Mucosa of stomach (tissue), 1 donor: ENCODE results near the gene KAT6B.
"Not testable (repeated sequence)": the region's sequence is repeated elsewhere in the genome, so short reads cannot be mapped to it uniquely, and the experiment has no call there.

Experiments
- H3K27me3 ChIP-seq: one replicate; pipeline ENCODE4 v1.7.0; 2013; ENCODE audit warnings: mild to moderate bottlenecking, low read length; ENCODE audit not compliant: control insufficient read depth, insufficient read depth
- H3K36me3 ChIP-seq: one replicate; pipeline ENCODE4 v1.7.0; 2013; ENCODE audit warnings: low read length; ENCODE audit not compliant: control insufficient read depth, insufficient read depth
- H3K4me1 ChIP-seq: one replicate; pipeline ENCODE4 v1.7.0; 2013; ENCODE audit warnings: mild to moderate bottlenecking, low read length; ENCODE audit not compliant: control insufficient read depth, insufficient read depth
- H3K4me3 ChIP-seq: one replicate; pipeline ENCODE4 v1.7.0; 2013; ENCODE audit warnings: low read length
- H3K9ac ChIP-seq: one replicate; pipeline ENCODE4 v1.7.0; 2013; ENCODE audit warnings: mild to moderate bottlenecking, low read length, moderate library complexity
- H3K9me3 ChIP-seq: one replicate; pipeline ENCODE4 v1.7.0; 2013; ENCODE audit warnings: mild to moderate bottlenecking, low read length, moderate library complexity; ENCODE audit not compliant: control insufficient read depth
- donor health status: Pancreatic carcinoma.

Gene KAT6B

GRCh38 chr10:74869635-74870034, 43.2 kb downstream of the KAT6B start:
- H3K36me3 ChIP-seq: no peaks in the 10 kb centered on the region
- no peak overlapping the region for H3K4me3 ChIP-seq
- no peak overlapping the region for H3K9ac ChIP-seq
- H3K4me1 ChIP-seq: peaks cover 35% of the 10 kb centered on the region
- H3K9me3 ChIP-seq: no peaks in the 10 kb centered on the region
- H3K27me3 ChIP-seq: no peaks in the 10 kb centered on the region

DNA sequence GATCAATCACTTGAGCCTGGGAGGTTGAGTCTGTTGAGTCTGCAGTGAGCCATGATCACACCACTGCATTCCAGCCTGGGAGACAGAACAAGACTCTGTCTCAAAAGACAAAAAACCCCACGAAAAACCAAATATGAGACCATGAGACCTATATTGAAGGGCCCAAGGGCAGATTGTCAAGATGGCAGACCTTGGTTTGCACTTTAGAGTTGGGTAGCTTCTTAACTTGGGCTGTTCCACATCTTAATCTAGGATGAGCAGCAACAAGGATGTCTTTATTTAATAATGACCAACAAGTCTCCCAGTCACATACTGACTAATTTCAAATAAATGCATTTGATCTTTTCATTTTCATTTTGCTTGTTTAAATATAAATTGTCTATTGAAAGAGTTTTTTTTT, 43.8 kb downstream of the KAT6B start:
- Histone ChIP-seq H3K4me1 (peaks cover 41% of the 10 kb centered on the region), H3K9me3 (no peaks in the 10 kb centered on the region), H3K9ac (no peak overlapping the region), H3K36me3 (no peaks in the 10 kb centered on the region), H3K4me3 (no peak overlapping the region), H3K27me3 (no peaks in the 10 kb centered on the region)

GRCh38 chr10:74871595-74872382, 45.4 kb downstream of the KAT6B start:
- Histone ChIP-seq H3K27me3 (no peaks in the 10 kb centered on the region), H3K9me3 (no peaks in the 10 kb centered on the region), H3K9ac (no peak overlapping the region), H3K36me3 (no peaks in the 10 kb centered on the region), H3K4me3 (no peak overlapping the region), H3K4me1 (peaks cover 47% of the 10 kb centered on the region)

GRCh38 chr10:74873803-74874454, 47.5 kb downstream of the KAT6B start:
- no peak overlapping the region for H3K9ac ChIP-seq
- no peaks in the 10 kb centered on the region for H3K36me3 ChIP-seq
- no peak overlapping the region for H3K4me3 ChIP-seq
- peaks cover 38% of the 10 kb centered on the region for H3K4me1 ChIP-seq
- H3K9me3 ChIP-seq: no peaks in the 10 kb centered on the region
- H3K27me3 ChIP-seq: no peaks in the 10 kb centered on the region

- Histone ChIP-seq H3K4me3 (no peak overlapping the region), H3K9me3 (no peaks in the 10 kb centered on the region), H3K4me1 (peaks cover 38% of the 10 kb centered on the region), H3K36me3 (no peaks in the 10 kb centered on the region), H3K27me3 (no peaks in the 10 kb centered on the region), H3K9ac (no peak overlapping the region)
These were observed 48.2 kb downstream of the KAT6B start for GRCh38 chr10:74874649-74875048.

- no peaks in the 10 kb centered on the region for H3K36me3 ChIP-seq
- H3K4me3 ChIP-seq: no peak overlapping the region
- H3K9ac ChIP-seq: no peak overlapping the region
- no peaks in the 10 kb centered on the region for H3K9me3 ChIP-seq
- H3K4me1 ChIP-seq: peaks cover 38% of the 10 kb centered on the region
- H3K27me3 ChIP-seq: no peaks in the 10 kb centered on the region
These were observed 48.7 kb downstream of the KAT6B start for GRCh38 chr10:74875068-74875467.

DNA sequence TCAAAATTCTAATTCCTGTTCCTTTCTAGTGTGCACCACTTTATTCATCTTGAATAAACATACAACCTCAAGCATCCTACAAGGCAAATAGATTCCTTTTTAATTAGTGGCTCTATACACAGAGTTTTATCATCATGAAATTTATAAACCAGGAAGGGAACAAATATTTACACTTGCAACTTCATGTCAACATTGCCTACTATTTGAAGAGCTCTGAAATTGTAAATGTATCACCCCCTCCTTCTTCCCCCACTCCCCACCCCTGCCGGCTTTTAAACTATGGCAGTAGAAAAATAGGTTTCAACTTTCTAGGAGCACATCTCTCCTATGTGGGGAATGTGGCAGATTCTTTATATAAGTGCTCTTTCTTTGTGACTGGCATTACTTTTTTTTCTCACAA, 49.6 kb downstream of the KAT6B start:
- Histone ChIP-seq H3K4me1 (peaks cover 38% of the 10 kb centered on the region), H3K36me3 (no peaks in the 10 kb centered on the region), H3K4me3 (no peak overlapping the region), H3K9me3 (no peaks in the 10 kb centered on the region), H3K9ac (no peak overlapping the region), H3K27me3 (no peaks in the 10 kb centered on the region)

- H3K4me3 ChIP-seq, H3K9ac ChIP-seq, H3K27me3 ChIP-seq, H3K36me3 ChIP-seq, H3K9me3 ChIP-seq: not testable (repeated sequence)
- peaks cover 33% of the 10 kb centered on the region for H3K4me1 ChIP-seq
These were observed 50.7 kb downstream of the KAT6B start for GRCh38 chr10:74877054-74877453.

DNA sequence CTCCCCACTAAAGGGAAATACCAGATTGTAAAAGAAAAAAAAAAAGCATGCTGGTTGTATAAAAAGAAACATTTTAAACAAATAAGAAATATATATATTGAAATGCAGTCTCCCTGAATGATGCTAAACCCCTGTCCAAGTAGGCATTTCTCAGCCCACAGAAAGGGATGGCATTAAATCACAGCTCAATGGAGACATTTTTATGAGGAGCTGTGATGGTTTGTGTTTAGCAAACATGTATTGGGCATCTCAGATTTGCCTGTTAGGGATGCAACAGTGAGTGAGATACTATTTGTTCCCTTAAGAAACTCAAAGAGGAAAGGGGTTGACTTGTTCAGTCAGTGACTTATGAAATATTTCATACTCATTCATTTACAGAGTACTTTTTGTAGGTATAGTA, 51.5 kb downstream of the KAT6B start:
- H3K27me3 ChIP-seq: no peaks in the 10 kb centered on the region
- no peaks in the 10 kb centered on the region for H3K36me3 ChIP-seq
- no peak overlapping the region for H3K4me3 ChIP-seq
- peaks cover 30% of the 10 kb centered on the region for H3K4me1 ChIP-seq
- H3K9ac ChIP-seq: no peak overlapping the region
- H3K9me3 ChIP-seq: no peaks in the 10 kb centered on the region

DNA sequence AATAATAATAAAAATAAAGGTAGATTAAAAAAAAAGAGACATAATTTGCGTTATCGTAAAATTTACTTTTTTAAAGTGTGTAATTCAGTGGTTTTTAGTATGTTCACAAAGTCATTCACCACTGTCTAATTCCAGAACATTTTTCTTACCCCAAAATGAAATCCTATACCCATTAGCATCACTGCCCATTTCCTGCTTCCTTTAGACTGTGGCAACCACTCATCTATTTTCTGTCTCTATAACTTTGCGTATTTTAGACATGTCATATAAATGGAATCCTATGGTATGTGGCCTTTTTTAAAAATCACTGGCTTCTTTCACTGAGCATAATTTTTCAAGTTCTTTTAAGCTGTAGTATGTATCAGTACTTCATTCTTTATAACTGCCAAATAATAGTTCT, 53.6 kb downstream of the KAT6B start:
- no peaks in the 10 kb centered on the region for H3K9me3 ChIP-seq
- no peaks in the 10 kb centered on the region for H3K27me3 ChIP-seq
- no peak overlapping the region for H3K4me3 ChIP-seq
- H3K9ac ChIP-seq: no peak overlapping the region
- no peaks in the 10 kb centered on the region for H3K36me3 ChIP-seq
- peaks cover 13% of the 10 kb centered on the region for H3K4me1 ChIP-seq

DNA sequence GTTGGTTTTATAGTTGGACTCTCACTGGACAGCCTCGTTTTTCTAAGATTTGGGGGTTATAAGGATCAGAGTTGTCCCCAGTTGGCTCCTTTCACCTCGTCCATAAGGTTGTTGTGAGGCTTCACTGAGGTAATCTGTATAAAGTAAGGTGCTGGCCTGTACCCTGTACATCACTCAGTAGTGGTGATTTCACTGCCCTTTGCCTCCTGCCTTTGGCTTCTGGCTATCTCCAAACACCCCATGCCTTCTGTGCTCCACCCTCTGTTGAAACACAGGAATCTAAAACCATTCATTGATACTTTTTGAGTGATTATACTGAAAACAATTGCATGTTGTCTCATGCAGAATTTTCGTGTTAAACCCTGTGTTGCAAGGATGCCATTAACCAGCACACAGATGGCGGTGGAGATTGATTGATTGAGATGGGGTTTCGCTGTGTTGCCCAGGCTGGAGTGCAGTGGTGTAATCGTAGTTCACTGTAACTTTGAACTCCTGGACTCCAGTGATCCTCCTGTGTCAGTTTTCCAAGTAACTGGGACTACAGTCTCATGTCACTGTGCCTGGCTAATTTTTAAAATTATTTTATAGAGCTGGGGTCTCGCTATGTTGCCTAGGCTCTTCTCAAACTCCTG, 55.0 kb downstream of the KAT6B start:
- Histone ChIP-seq H3K36me3 (no peaks in the 10 kb centered on the region), H3K4me3 (no peak overlapping the region), H3K9me3 (no peaks in the 10 kb centered on the region), H3K4me1 (peaks cover 11% of the 10 kb centered on the region), H3K9ac (no peak overlapping the region), H3K27me3 (no peaks in the 10 kb centered on the region)

DNA sequence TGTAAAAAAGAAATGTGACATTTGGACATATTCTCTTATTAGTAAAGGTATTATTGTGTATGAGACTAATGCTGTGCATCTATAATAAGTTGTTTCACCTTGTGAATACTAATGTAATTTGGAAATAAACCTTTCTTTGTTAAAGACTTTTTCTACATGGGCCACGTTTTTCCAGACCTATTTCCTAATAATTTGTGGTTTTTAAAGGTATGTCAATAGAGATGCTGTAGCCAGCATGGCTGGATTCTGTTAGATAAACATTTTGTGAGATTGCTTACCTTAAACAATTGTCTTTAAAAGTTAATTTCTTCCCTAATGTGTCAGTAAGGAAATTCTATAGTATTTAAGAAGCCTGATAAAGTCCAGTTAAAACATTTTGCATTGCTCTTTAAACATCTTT, 56.0 kb downstream of the KAT6B start:
- H3K27me3 ChIP-seq: no peaks in the 10 kb centered on the region
- no peaks in the 10 kb centered on the region for H3K36me3 ChIP-seq
- H3K4me1 ChIP-seq: peaks cover 11% of the 10 kb centered on the region
- no peak overlapping the region for H3K9ac ChIP-seq
- no peaks in the 10 kb centered on the region for H3K9me3 ChIP-seq
- no peak overlapping the region for H3K4me3 ChIP-seq
